ENCODE measurements around the gene CDKAL1.

GRCh38 chr6:20711518-20711917 lies 177.3 kb downstream of the CDKAL1 start:
- TF ChIP-seq CHD2 (IDR thresholded peaks at IDR 0.05; ENCODE audit: low read depth, low read length) (no peak), CREB5 (CRISPR knock-in tag; IDR thresholded peaks at IDR 0.05) (no peak), ZNF707 (CRISPR knock-in tag; conservative IDR thresholded peaks at IDR 0.05) (no peak)
- TF ChIP-seq, protein P1, sequence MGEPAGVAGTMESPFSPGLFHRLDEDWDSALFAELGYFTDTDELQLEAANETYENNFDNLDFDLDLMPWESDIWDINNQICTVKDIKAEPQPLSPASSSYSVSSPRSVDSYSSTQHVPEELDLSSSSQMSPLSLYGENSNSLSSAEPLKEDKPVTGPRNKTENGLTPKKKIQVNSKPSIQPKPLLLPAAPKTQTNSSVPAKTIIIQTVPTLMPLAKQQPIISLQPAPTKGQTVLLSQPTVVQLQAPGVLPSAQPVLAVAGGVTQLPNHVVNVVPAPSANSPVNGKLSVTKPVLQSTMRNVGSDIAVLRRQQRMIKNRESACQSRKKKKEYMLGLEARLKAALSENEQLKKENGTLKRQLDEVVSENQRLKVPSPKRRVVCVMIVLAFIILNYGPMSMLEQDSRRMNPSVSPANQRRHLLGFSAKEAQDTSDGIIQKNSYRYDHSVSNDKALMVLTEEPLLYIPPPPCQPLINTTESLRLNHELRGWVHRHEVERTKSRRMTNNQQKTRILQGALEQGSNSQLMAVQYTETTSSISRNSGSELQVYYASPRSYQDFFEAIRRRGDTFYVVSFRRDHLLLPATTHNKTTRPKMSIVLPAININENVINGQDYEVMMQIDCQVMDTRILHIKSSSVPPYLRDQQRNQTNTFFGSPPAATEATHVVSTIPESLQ (CRISPR knock-in tag; IDR thresholded peaks at IDR 0.05) = no peak
- TF ChIP-seq, protein P2, sequence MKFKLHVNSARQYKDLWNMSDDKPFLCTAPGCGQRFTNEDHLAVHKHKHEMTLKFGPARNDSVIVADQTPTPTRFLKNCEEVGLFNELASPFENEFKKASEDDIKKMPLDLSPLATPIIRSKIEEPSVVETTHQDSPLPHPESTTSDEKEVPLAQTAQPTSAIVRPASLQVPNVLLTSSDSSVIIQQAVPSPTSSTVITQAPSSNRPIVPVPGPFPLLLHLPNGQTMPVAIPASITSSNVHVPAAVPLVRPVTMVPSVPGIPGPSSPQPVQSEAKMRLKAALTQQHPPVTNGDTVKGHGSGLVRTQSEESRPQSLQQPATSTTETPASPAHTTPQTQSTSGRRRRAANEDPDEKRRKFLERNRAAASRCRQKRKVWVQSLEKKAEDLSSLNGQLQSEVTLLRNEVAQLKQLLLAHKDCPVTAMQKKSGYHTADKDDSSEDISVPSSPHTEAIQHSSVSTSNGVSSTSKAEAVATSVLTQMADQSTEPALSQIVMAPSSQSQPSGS (CRISPR knock-in tag; IDR thresholded peaks at IDR 0.05) = no peak
- TF ChIP-seq, protein P3, sequence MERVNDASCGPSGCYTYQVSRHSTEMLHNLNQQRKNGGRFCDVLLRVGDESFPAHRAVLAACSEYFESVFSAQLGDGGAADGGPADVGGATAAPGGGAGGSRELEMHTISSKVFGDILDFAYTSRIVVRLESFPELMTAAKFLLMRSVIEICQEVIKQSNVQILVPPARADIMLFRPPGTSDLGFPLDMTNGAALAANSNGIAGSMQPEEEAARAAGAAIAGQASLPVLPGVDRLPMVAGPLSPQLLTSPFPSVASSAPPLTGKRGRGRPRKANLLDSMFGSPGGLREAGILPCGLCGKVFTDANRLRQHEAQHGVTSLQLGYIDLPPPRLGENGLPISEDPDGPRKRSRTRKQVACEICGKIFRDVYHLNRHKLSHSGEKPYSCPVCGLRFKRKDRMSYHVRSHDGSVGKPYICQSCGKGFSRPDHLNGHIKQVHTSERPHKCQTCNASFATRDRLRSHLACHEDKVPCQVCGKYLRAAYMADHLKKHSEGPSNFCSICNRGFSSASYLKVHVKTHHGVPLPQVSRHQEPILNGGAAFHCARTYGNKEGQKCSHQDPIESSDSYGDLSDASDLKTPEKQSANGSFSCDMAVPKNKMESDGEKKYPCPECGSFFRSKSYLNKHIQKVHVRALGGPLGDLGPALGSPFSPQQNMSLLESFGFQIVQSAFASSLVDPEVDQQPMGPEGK (CRISPR knock-in tag; IDR thresholded peaks at IDR 0.05; ENCODE audit: borderline replicate concordance) = no peak

Data from K562 (cell line).